ENCODE measurements around the gene SEC61B.

Gene SEC61B

GRCh38 chr9:99185348-99185632 is 36.8 kb upstream of the SEC61B start:
- no peak overlapping the region for H3K27ac ChIP-seq
- TF ChIP-seq, protein P1, sequence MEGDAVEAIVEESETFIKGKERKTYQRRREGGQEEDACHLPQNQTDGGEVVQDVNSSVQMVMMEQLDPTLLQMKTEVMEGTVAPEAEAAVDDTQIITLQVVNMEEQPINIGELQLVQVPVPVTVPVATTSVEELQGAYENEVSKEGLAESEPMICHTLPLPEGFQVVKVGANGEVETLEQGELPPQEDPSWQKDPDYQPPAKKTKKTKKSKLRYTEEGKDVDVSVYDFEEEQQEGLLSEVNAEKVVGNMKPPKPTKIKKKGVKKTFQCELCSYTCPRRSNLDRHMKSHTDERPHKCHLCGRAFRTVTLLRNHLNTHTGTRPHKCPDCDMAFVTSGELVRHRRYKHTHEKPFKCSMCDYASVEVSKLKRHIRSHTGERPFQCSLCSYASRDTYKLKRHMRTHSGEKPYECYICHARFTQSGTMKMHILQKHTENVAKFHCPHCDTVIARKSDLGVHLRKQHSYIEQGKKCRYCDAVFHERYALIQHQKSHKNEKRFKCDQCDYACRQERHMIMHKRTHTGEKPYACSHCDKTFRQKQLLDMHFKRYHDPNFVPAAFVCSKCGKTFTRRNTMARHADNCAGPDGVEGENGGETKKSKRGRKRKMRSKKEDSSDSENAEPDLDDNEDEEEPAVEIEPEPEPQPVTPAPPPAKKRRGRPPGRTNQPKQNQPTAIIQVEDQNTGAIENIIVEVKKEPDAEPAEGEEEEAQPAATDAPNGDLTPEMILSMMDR (IDR thresholded peaks at IDR 0.05): no peak
- no peak for TF ChIP-seq ZFX (IDR thresholded peaks at IDR 0.05; ENCODE audit: borderline replicate concordance)

GRCh38 chr9:99185934-99186333 is 36.1 kb upstream of the SEC61B start:
- TF ChIP-seq, protein P1 (IDR thresholded peaks at IDR 0.05): no peak
- TF ChIP-seq ZFX (IDR thresholded peaks at IDR 0.05; ENCODE audit: borderline replicate concordance): no peak
- no peak overlapping the region for H3K27ac ChIP-seq

GRCh38 chr9:99187311-99187710 is 34.8 kb upstream of the SEC61B start:
- no peak overlapping the region for H3K27ac ChIP-seq
- no peak for TF ChIP-seq ZFX (IDR thresholded peaks at IDR 0.05; ENCODE audit: borderline replicate concordance)
- TF ChIP-seq, protein P1 (IDR thresholded peaks at IDR 0.05): no peak

DNA sequence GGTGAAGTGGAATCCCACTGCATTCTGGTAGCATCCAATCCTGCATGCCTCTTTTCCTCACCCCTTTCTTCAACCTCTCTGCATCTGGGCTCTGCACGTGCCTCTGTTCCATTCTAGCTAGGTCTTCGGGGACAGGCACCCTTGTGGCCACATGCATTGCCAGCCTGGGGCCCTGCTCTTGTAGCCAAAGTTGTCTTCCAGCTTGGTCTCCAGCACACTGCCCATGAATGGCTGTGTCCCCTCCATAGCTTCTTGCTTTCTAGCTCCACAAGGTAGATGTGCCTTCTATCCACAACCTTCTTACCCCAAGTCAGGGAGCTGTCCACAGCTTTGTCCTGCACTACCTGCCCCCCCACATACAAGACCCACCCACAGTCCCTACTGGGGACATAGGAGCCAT is 32.9 kb upstream of the SEC61B start:
- TF ChIP-seq, protein P1 (IDR thresholded peaks at IDR 0.05): no peak
- no peak for TF ChIP-seq ZFX (IDR thresholded peaks at IDR 0.05; ENCODE audit: borderline replicate concordance)
- H3K27ac ChIP-seq: no peak overlapping the region

DNA sequence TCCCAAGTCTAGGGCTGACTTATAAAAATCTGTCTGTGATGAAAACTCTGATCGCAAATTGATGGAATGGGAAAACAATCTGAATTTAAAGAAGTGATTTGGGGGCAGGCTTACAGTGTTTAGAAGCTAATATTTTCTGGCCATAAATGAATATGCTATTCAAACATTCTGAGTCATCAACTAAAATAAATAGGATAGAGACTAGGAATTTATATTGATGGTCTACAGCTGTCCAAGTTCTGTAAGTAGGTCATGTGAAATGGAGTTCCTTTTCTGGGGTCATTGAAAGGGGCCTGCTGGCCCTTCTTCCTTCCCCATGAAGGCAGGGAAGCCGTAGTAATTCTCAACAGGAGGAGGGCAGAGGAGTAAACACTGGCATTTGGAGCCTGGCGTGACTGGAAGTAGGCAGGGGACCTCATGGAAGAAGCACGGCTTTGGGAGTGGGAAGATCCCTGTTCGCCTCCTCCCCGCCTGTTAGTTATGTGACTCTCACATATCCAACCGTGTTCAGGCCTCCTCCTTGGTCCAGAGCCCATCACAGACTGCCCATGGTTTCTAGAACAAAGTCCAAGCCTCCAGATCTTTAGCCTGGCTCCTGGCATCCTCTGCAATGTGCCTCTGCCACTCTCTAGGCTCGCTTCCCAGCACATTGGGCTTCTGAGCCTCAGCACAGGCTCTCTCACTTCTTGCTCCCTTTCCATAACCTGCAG is 32.0 kb upstream of the SEC61B start:
- no peak overlapping the region for H3K27ac ChIP-seq
- TF ChIP-seq, protein P1 (IDR thresholded peaks at IDR 0.05): no peak
- TF ChIP-seq ZFX (IDR thresholded peaks at IDR 0.05; ENCODE audit: borderline replicate concordance): no peak

DNA sequence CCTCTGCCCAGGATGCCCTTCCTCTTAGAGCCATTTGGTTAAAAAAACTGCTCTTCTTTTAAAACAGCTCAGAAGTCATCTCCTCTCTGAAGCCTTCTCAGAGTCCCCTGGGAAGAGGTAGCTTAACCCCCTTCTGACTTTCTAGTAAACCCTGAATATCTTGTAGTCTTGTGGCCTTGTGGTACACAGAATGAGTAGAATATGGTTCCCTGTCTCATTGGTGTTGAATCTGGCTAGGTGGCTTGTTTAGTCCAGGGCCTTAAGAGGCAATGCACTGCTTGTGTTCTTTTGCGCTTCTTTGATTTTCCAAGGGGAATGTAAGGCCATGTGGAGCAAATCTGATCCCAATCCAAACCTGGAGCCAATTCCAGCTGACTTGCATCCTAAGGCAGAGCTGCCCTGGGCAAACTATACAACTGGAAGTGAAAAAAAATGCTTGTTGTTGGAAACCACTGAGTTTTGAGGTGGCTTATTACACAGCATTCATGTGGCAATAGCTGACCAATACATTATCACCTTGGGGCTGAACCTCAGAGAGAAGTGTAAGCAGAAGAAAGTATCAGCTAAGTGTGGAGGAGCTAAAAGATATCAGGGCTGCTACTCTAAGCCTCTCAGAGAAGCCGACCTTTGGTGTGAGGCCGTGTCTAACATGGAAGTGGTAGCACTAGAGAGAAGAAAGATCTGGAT is 31.3 kb upstream of the SEC61B start:
- no peak overlapping the region for H3K27ac ChIP-seq
- TF ChIP-seq, protein P1 (IDR thresholded peaks at IDR 0.05): no peak
- no peak for TF ChIP-seq ZFX (IDR thresholded peaks at IDR 0.05; ENCODE audit: borderline replicate concordance)

DNA sequence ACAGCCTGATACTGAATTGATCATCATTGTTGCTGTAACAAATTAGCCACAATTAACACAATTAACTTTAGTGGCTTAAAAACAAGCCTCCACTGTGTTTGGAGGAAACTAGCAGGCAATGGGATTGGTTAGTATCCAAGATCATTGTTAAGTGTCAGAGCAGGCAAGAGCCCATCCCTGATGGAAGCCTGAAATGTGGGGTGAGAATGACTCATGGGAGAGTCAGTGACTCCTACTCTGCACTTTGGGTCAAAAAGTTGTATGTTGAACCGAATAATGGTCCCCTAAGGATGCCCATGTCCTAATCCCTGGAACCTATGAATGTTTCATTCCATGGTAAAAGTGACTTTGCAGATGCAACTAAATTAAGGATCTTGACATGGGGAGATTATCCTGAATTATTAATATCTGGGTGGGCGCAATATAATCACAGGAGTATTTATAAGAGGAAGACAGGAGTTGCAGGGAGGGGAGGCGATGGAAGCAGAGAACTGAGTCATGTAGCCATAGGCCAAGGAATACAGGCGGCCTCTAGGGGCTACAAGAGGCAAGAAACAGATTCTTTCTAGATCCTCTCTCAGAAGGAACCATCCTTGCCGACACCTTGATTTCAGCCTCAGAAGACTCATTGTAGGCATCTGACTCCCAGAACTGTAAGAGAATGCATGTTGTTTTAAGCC is 29.2 kb upstream of the SEC61B start:
- no peak overlapping the region for H3K27ac ChIP-seq
- TF ChIP-seq, protein P1 (IDR thresholded peaks at IDR 0.05): 0 out of 2 replicates have a peak, but pooled peaks have one; percentile 13
- TF ChIP-seq ZFX (IDR thresholded peaks at IDR 0.05; ENCODE audit: borderline replicate concordance): no peak

All from 22Rv1 (cell line).